Measurements from ENCODE around the gene KHDC1. TPM values are rescaled to one million over a fixed set of nuclear protein-coding genes. Genes with fewer than 3 reads are reported as not detected.

KHDC1 gene
- polyA plus RNA-seq, 1 donor (not counting 4 experiments of a cell fraction or from before 2014, with no cell fraction given), result 0.55 TPM

DNA sequence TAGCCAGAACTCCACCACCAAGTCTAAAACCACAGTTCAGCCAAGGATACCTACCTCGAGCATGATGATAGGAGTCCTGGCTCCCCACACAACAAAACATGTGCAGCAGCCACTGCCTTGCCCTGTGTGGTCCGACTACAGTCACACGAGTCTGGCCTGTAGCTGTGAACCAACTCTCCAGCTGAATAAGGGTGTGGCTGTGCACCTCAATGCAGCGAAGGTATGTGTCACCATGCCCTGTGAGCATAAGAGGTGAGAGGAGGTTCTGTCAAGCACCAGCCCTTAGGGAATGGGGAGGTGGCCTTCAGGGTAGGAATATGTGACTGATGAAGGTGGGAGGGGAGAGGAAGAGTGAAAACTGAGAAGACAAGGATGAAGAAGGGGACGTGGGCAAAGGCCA is 21.0 kb downstream of the KHDC1 start:
- H3K4me3 ChIP-seq (ENCODE audit: control insufficient read depth in 2 of 3, extremely low read depth in 1 of 3, insufficient read depth in 2 of 3, low read depth in 1 of 3, low read length in 3 of 3), result no peak overlapping the region
- no peaks in the 10 kb centered on the region for H3K27me3 ChIP-seq (ENCODE audit: control insufficient read depth, extremely low read depth, insufficient read depth, low read length)
- TF ChIP-seq, protein P1, sequence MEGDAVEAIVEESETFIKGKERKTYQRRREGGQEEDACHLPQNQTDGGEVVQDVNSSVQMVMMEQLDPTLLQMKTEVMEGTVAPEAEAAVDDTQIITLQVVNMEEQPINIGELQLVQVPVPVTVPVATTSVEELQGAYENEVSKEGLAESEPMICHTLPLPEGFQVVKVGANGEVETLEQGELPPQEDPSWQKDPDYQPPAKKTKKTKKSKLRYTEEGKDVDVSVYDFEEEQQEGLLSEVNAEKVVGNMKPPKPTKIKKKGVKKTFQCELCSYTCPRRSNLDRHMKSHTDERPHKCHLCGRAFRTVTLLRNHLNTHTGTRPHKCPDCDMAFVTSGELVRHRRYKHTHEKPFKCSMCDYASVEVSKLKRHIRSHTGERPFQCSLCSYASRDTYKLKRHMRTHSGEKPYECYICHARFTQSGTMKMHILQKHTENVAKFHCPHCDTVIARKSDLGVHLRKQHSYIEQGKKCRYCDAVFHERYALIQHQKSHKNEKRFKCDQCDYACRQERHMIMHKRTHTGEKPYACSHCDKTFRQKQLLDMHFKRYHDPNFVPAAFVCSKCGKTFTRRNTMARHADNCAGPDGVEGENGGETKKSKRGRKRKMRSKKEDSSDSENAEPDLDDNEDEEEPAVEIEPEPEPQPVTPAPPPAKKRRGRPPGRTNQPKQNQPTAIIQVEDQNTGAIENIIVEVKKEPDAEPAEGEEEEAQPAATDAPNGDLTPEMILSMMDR (optimal IDR thresholded peaks at IDR 0.05 in 1 of 3, IDR thresholded peaks at IDR 0.05 in 1 of 3, conservative IDR thresholded peaks at IDR 0.05 in 1 of 3; ENCODE audit: extremely low read depth in 1 of 3, insufficient read depth in 2 of 3, low read length in 3 of 3), result no peak
- TF ChIP-seq EZH2 (IDR thresholded peaks at IDR 0.05; ENCODE audit: low read length), result no peak
- no peaks in the 10 kb centered on the region for H3K36me3 ChIP-seq (ENCODE audit: control insufficient read depth in 2 of 2, extremely low read depth in 1 of 2, insufficient read depth in 2 of 2, low read length in 2 of 2)
- dilution Hi-C loops (cut with MboI; ENCODE audit: extremely low pct_ligation_motif_present, low sequenced_read_pairs), result no loop called here
- H2AFZ ChIP-seq (ENCODE audit: control insufficient read depth, low read length), result no peak overlapping the region
- H3K27ac ChIP-seq (ENCODE audit: control insufficient read depth, insufficient read depth, low read length), result no peak overlapping the region
- no peak for DNase-seq (ENCODE audit: low read depth, low spot score)
- no peak for FAIRE-seq
- no peaks in the 10 kb centered on the region for H3K9me3 ChIP-seq (ENCODE audit: control insufficient read depth, low read depth, low read length)
- peaks cover 3% of the 10 kb centered on the region for H3K4me1 ChIP-seq (ENCODE audit: control insufficient read depth, extremely low read depth, insufficient read depth, low read length)
- H3K9ac ChIP-seq (ENCODE audit: control insufficient read depth, extremely low read depth, insufficient read depth, low read length), result no peak overlapping the region
- no peaks in the 10 kb centered on the region for H4K20me1 ChIP-seq (ENCODE audit: control insufficient read depth, extremely low read depth, insufficient read depth, low read length)
- no peaks in the 10 kb centered on the region for H3K79me2 ChIP-seq (ENCODE audit: control insufficient read depth, insufficient read depth, low read length)
- H3K9me1 ChIP-seq (ENCODE audit: control insufficient read depth, extremely low read depth, insufficient read depth, low read length), result no peaks in the 10 kb centered on the region
- no peak overlapping the region for H3K4me2 ChIP-seq (ENCODE audit: control insufficient read depth, extremely low read depth, insufficient read depth, low read depth, low read length)

DNA sequence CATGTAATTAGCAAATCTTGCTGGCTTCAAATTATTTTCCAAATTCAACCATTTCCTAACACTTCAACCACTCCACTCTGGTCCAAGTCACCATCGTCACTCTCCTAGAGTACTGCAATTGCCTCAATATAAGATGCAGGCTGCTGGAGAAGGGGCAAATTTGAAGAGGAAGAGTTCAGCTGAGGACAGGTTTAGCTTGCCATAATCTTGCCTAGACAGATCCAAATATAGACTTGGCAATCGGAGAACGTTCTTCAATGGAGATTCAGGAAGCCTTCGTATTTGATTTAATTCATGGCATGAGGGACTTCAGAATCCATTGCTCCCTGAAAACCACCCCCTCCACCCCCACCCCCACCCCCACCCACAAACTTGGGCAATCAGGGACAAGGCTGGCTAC is 22.3 kb downstream of the KHDC1 start:
- H3K9ac ChIP-seq (ENCODE audit: control insufficient read depth, extremely low read depth, insufficient read depth, low read length), result no peak overlapping the region
- H3K4me3 ChIP-seq (ENCODE audit: control insufficient read depth in 2 of 3, extremely low read depth in 1 of 3, insufficient read depth in 2 of 3, low read depth in 1 of 3, low read length in 3 of 3), result no peak overlapping the region
- no peaks in the 10 kb centered on the region for H3K27me3 ChIP-seq (ENCODE audit: control insufficient read depth, extremely low read depth, insufficient read depth, low read length)
- no peak overlapping the region for H2AFZ ChIP-seq (ENCODE audit: control insufficient read depth, low read length)
- DNase-seq (ENCODE audit: low read depth, low spot score) (no peak), FAIRE-seq (no peak)
- no peaks in the 10 kb centered on the region for H3K9me1 ChIP-seq (ENCODE audit: control insufficient read depth, extremely low read depth, insufficient read depth, low read length)
- dilution Hi-C loops (cut with MboI; ENCODE audit: extremely low pct_ligation_motif_present, low sequenced_read_pairs), result no loop called here
- no peak overlapping the region for H3K4me2 ChIP-seq (ENCODE audit: control insufficient read depth, extremely low read depth, insufficient read depth, low read depth, low read length)
- H3K79me2 ChIP-seq (ENCODE audit: control insufficient read depth, insufficient read depth, low read length), result no peaks in the 10 kb centered on the region
- no peak for TF ChIP-seq EZH2 (IDR thresholded peaks at IDR 0.05; ENCODE audit: low read length)
- TF ChIP-seq, protein P1 (optimal IDR thresholded peaks at IDR 0.05 in 1 of 3, IDR thresholded peaks at IDR 0.05 in 1 of 3, conservative IDR thresholded peaks at IDR 0.05 in 1 of 3; ENCODE audit: extremely low read depth in 1 of 3, insufficient read depth in 2 of 3, low read length in 3 of 3), result no peak
- no peaks in the 10 kb centered on the region for H3K9me3 ChIP-seq (ENCODE audit: control insufficient read depth, low read depth, low read length)
- no peaks in the 10 kb centered on the region for H4K20me1 ChIP-seq (ENCODE audit: control insufficient read depth, extremely low read depth, insufficient read depth, low read length)
- no peaks in the 10 kb centered on the region for H3K36me3 ChIP-seq (ENCODE audit: control insufficient read depth in 2 of 2, extremely low read depth in 1 of 2, insufficient read depth in 2 of 2, low read length in 2 of 2)
- H3K4me1 ChIP-seq (ENCODE audit: control insufficient read depth, extremely low read depth, insufficient read depth, low read length), result peaks cover 11% of the 10 kb centered on the region
- H3K27ac ChIP-seq (ENCODE audit: control insufficient read depth, insufficient read depth, low read length), result no peak overlapping the region

All from keratinocyte (primary cell).